Smooth muscle cell (in vitro differentiated cells): ENCODE measurements around the gene OR12D2. TPM values are rescaled to one million over a fixed set of nuclear protein-coding genes. Genes with fewer than 3 reads are reported as not detected.
"Not testable (repeated sequence)": the region's sequence is repeated elsewhere in the genome, so short reads cannot be mapped to it uniquely, and the experiment has no call there.

Experiments
- DNase-seq: peaks from one replicate; lab custom pipeline; 2025; ENCODE audit not compliant: unreplicated experiment; lab: John Stamatoyannopoulos, UW
- H2AFZ ChIP-seq: fragments of 200-600 bp; sonication (generic); 2 replicates; pipeline ENCODE4 v1.6.0; 2016; ENCODE audit warnings: antibody characterized with exemption, low read depth, mild to moderate bottlenecking
- H3F3A ChIP-seq: fragments of 200-600 bp; sonication (generic); 2 replicates; pipeline ENCODE4 v1.6.0; 2017; ENCODE audit warnings: antibody characterized with exemption, low read depth
- H3K27ac ChIP-seq: fragments of 200-600 bp; sonication (generic); 2 replicates; pipeline ENCODE4 v1.5.1; 2016; ENCODE audit warnings: low read depth, mild to moderate bottlenecking
- H3K27me3 ChIP-seq: fragments of 200-600 bp; sonication (generic); 2 replicates; pipeline ENCODE4 v1.6.1; 2016; ENCODE audit warnings: low read depth, mild to moderate bottlenecking
- H3K36me3 ChIP-seq: fragments of 200-600 bp; sonication (generic); 2 replicates; pipeline ENCODE4 v1.5.1; 2016; ENCODE audit warnings: low read depth
- H3K4me1 ChIP-seq: fragments of 200-600 bp; sonication (generic); 2 replicates; pipeline ENCODE4 v1.5.1; 2016; ENCODE audit warnings: low read depth
- H3K4me2 ChIP-seq: fragments of 200-600 bp; sonication (generic); 2 replicates; pipeline ENCODE4 v1.6.0; 2016; ENCODE audit warnings: mild to moderate bottlenecking
- H3K4me3 ChIP-seq: fragments of 200-600 bp; sonication (generic); 2 replicates; pipeline ENCODE4 v1.5.1; 2016; ENCODE audit warnings: mild to moderate bottlenecking
- H3K79me2 ChIP-seq: fragments of 200-600 bp; sonication (generic); 2 replicates; pipeline ENCODE4 v1.6.0; 2016; ENCODE audit warnings: low read depth, mild to moderate bottlenecking
- H3K9ac ChIP-seq: fragments of 200-600 bp; sonication (generic); 2 replicates; pipeline ENCODE4 v1.6.0; 2016; ENCODE audit warnings: low read depth
- H3K9me3 ChIP-seq: fragments of 200-600 bp; sonication (generic); replicated peaks from 2 replicates; pipeline ENCODE4 v1.5.1; 2016; ENCODE audit warnings: low read depth
- H4K20me1 ChIP-seq: fragments of 200-600 bp; sonication (generic); 2 replicates; pipeline ENCODE4 v1.6.0; 2016; ENCODE audit warnings: low read depth
- WGBS: methylation state at CpG from one replicate; pipeline ENCODE4 v1.1.7; 2016; ENCODE audit warnings: low lambda C conversion rate; 5-methylcytosine and 5-hydroxymethylcytosine counted together
- polyA plus RNA-seq: library from polyadenylated mRNA; unstranded; fragments of >200 nt; fragmentation: Nextera tagmentation; extraction: Ambion mirVana; gene quantifications from 2 replicates; pipeline ENCODE4 v1.2.1, GENCODE V29; 2016
- total RNA-seq: library from RNA; depleted of rRNA; stranded (reverse); fragments of >200 nt; gene quantifications from 2 replicates; pipeline ENCODE4 v1.2.3, GENCODE V29; 2014
- TF ChIP-seq, protein P1 (sequence below): fragments of 200-600 bp; sonication (generic); IDR thresholded peaks from 2 replicates; pipeline ENCODE4 v1.5.1; 2017; ENCODE audit warnings: borderline replicate concordance, mild to moderate bottlenecking, antibody characterized with exemption; ENCODE audit not compliant: insufficient read depth, poor library complexity, severe bottlenecking

The OR12D2 gene
- total RNA-seq (not detected in 2 replicates), polyA plus RNA-seq (not detected in 2 replicates)

DNA sequence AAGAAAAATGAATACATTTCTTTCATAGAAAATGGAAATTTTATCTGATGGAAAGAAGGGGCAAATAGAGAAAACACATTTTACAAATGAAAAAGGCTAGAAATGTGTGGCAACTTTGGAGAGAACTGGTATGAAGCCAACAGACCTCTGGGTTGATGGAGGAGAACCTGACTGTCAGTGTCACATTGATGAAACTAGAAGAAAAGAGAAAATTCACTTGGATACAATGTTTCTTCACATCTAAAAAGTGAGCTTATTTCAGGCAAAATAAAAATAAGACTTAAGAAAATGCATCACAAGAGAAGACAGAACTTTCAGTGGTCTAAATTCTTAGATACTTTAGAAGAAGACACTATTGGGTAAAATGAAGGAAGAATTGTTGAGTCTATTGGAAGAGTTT, at the start of gene OR12D2:
Gene OR12D2, plus strand, starts transcription at position 301 of the 400 bp plus-strand sequence. CDS start 1,069 bp downstream, outside the sequence.
- H3K9me3 ChIP-seq: no peaks in the 10 kb centered on the region
- H3F3A ChIP-seq: no peaks in the 10 kb centered on the region
- H4K20me1 ChIP-seq: no peaks in the 10 kb centered on the region
- H3K36me3 ChIP-seq: no peaks in the 10 kb centered on the region
- DNase-seq: no peak
- TF ChIP-seq, protein P1, sequence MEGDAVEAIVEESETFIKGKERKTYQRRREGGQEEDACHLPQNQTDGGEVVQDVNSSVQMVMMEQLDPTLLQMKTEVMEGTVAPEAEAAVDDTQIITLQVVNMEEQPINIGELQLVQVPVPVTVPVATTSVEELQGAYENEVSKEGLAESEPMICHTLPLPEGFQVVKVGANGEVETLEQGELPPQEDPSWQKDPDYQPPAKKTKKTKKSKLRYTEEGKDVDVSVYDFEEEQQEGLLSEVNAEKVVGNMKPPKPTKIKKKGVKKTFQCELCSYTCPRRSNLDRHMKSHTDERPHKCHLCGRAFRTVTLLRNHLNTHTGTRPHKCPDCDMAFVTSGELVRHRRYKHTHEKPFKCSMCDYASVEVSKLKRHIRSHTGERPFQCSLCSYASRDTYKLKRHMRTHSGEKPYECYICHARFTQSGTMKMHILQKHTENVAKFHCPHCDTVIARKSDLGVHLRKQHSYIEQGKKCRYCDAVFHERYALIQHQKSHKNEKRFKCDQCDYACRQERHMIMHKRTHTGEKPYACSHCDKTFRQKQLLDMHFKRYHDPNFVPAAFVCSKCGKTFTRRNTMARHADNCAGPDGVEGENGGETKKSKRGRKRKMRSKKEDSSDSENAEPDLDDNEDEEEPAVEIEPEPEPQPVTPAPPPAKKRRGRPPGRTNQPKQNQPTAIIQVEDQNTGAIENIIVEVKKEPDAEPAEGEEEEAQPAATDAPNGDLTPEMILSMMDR: no peak
- H3K27me3 ChIP-seq: no peaks in the 10 kb centered on the region
- no peak within 1 kb of the TSS for H3K9ac ChIP-seq
- no peak within 1 kb of the TSS for H3K4me2 ChIP-seq
- no peak within 1 kb of the TSS for H3K4me3 ChIP-seq
- no peak within 1 kb of the TSS for H2AFZ ChIP-seq
- H3K79me2 ChIP-seq: no peaks in the 10 kb centered on the region
- H3K27ac ChIP-seq: no peak within 1 kb of the TSS
- H3K4me1 ChIP-seq: no peaks in the 10 kb centered on the region

GRCh38 chr6:29349348-29349747, 46.1 kb upstream of the OR12D2 start:
- H2AFZ ChIP-seq, H3K36me3 ChIP-seq, H3F3A ChIP-seq, H3K4me3 ChIP-seq, H3K4me2 ChIP-seq, H3K4me1 ChIP-seq, DNase-seq, H3K9ac ChIP-seq, H3K27ac ChIP-seq, H3K79me2 ChIP-seq, H3K27me3 ChIP-seq, H3K9me3 ChIP-seq, H4K20me1 ChIP-seq: not testable (repeated sequence)
- WGBS: 86% methylated on average over 3 of the region's 3 CpGs

DNA sequence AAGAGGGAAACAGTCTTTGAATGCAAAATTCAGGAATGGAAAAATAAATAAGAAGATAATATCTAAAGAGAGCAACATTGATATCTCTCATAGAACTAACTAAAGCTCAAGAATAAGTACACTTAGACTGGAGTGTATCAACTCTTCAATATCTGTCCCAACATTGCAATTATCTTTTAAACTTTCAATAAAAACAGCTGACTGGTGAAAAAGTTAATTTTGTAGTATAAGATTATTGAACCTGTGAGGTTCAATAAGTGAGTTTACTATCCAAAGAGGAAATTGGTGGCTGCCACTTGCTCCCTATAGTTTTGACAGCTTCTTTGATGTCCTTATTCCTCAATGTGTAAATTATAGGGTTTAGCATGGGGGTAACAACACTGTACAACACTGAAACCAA, 40.5 kb upstream of the OR12D2 start:
- TF ChIP-seq, protein P1: no peak
- Histone ChIP-seq H4K20me1 (no peaks in the 10 kb centered on the region), H3K4me3 (no peak overlapping the region), H3K9ac (no peak overlapping the region), H3K27ac (no peak overlapping the region), H3K9me3 (no peaks in the 10 kb centered on the region), H2AFZ (no peak overlapping the region), H3K4me2 (no peak overlapping the region), H3K79me2 (no peaks in the 10 kb centered on the region), H3F3A (no peaks in the 10 kb centered on the region), H3K36me3 (no peaks in the 10 kb centered on the region), H3K4me1 (no peaks in the 10 kb centered on the region), H3K27me3 (no peaks in the 10 kb centered on the region)
- no peak for DNase-seq

- TF ChIP-seq, protein P1: no peak
- Histone ChIP-seq H3K9me3 (no peaks in the 10 kb centered on the region), H4K20me1 (no peaks in the 10 kb centered on the region), H3K4me2 (no peak overlapping the region), H3K9ac (no peak overlapping the region), H3F3A (no peaks in the 10 kb centered on the region), H3K4me3 (no peak overlapping the region), H2AFZ (no peak overlapping the region), H3K79me2 (no peaks in the 10 kb centered on the region), H3K27ac (no peak overlapping the region), H3K27me3 (no peaks in the 10 kb centered on the region), H3K4me1 (no peaks in the 10 kb centered on the region), H3K36me3 (no peaks in the 10 kb centered on the region)
- no peak for DNase-seq
- WGBS: 74% methylated on average over 1 of the region's 1 CpG
These were observed 39.8 kb upstream of the OR12D2 start for GRCh38 chr6:29355603-29356002.
